ENCODE measurements around the gene ANP32E.

ANP32E gene

GRCh38 chr1:150235852-150236613, at the start of gene ANP32E:
ANP32E (minus strand) TSS chr1:150236112; CDS start chr1:150235786, 326 bp downstream.
- DNase-seq: peak; percentile 99

DNA sequence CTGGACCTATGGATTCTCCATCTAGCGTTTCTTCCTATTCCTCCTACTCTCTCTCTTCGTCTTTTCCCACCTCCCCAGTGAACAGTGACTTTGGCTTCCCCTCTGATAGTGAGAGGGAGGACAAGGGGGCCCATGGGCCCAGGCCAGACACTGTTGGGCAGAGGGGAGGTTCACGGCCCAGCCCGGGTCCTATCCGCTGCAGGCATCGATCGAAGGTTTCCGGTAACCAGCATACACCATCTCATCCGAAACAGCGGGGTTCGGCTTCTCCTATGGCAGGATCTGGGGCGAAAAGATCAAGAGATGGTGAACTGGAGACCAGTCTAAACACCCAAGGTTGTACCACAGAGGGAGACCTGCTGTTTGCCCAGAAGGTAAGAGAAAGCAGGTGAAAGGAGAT, 47.3 kb upstream of the ANP32E start:
- no peak for DNase-seq

DNA sequence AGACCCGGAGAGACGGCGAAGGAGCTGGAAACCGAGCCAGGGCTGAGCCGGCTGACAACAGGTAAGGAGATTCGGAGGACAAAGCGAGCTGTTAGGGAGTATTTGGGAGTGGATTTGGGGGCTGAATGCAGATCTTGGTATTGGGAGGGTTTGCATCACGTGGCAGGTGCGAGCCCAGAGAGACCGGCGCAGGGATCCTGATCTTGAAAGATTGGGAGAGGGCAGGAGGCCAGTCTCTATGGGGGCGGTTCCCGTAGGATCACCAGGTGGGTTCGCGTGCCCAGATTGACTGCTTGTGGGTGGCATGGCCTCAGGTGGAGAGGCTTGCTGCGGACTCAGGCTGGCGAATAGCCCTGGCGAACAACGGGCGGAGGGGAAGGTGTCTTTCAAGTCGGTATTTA, 46.6 kb upstream of the ANP32E start:
- DNase-seq: no peak

- DNase-seq: peak; percentile 99
Measured at GRCh38 chr1:150281758-150282557, 46.0 kb upstream of the ANP32E start, which contains the start of gene CIART. CIART (plus strand) TSS chr1:150282554; CDS start chr1:150283268, 714 bp downstream.

GRCh38 chr1:150281221-150281757, 45.4 kb upstream of the ANP32E start:
- DNase-seq: peak; percentile 57

- no peak for DNase-seq
Measured at GRCh38 chr1:150280138-150280707, 44.3 kb upstream of the ANP32E start.

DNA sequence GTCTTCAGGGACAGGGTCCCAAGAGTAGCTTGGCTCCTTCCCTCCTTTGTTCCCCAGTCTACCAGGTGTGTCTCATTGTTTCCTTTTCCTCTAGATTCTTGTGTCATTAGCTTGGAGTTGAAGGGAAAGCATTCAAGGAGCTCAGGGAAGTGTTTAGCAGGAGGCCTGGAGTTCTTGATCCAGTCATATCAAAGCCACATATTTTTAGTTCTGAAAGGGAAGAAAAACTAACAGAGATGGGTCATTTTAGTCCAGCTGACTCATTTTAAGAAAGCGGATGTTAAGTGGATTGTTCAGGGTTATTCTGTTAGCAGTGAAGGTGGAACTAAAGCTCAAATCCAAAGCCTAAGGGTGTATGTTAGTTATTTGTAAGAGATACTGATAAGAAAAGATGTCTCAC, 37.4 kb upstream of the ANP32E start:
- no peak for DNase-seq

DNA sequence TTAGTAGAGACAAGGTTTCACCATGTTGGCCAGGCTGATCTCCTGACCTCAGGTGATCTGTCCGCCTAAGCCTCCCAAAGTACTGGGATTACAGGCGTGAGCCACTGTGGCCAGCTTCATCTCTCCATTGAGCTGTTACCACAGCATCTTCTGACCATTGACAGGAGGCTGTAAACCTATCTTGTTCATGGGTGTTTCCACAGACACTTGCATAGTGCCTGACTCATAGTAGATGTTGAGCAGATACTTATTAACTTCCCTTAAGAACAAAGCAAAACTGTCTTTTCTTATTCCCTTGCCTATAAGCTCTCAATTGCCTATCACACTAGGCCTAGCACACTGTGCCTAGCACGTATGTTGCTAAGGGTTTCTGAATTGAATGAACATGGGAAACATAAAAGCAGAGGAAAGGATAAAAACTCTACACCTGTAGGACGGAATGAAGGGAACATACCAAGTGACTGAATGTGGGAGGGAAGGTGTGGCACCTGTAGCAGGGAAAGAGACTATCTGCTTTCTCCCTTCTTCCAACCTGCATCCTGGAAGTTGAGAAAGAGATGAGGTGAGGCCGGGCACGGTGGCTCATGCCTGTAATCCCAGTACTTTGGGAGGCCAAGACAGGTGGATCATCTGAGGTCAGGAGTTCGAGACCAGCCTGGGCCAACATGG, 35.5 kb upstream of the ANP32E start:
- DNase-seq: no peak

DNA sequence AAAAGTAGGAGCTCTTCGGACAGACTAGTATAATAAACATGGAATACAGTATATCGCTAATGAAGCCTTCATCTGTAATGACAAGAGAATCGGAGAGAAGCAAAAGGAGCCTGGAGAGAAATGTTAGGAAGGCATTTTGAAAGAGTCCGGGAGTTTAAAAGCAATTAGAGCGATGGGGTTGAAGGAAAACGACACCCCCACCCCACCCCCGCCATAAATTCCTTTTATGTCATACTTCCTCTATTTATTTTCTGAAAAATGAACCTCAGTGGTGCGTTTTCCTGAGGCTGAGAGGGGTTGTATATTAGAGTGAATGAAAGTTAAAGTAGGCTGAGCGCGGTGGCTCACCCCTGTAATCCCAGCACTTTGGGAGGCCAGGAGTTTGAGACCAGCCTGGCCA, 33.5 kb upstream of the ANP32E start:
- DNase-seq: no peak

DNA sequence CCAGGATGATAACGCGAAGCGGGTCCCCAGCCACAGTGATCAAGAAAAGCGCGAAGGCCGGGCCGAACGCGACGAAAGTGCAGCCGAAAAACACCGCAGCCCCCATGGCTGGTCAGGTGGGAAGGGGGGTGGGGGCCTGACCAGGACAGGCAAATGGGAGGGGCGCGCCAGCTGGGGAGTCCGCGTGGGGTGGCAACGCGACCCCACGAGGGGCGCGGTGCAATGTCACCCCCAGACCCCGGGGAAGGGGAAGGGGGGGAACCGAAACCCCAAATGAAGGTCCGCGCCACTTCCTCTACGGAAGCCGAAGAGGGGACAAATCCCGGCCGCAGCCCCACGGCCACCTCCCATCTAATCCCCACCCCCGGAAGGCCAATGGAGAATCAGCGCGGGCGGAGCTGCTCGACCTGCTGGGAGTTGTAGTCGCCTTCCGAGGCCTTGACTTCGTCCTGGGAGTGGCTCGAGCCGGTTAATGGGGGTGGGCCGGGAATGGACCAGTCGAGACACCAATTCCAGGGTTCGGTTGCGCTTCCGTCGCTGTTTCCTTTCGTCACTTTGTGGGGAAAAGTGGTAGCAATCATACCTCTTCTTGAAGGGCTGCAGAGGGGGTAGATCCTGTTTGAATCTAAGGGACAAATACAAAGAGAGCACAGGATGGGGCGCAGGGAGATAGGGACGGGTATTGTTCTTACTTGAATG, 32.9 kb upstream of the ANP32E start, which contains the start of gene APH1A:
TSS of gene APH1A (minus strand) at position 312 of the 699 bp plus-strand sequence. CDS start at position 106, 206 bp downstream.
- DNase-seq: peak; percentile 98

DNA sequence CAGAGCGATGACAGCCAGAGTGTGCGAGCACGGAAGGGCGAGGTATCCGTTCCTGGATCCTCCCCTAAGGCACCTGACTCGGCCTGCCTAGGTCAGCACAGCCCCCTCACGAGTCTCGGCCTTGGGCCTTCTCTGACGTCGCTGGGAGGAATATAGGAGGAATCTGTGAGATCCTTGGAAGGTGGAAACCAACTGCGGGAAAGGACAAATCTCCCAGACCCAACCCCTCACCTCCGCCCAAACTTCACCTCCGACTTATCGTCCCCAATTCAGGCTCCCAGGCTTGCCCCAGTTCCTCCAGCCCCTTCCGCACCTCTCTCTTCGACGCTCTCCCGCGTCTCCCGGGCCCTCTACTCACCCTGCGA, 32.4 kb upstream of the ANP32E start:
- no peak for DNase-seq

DNA sequence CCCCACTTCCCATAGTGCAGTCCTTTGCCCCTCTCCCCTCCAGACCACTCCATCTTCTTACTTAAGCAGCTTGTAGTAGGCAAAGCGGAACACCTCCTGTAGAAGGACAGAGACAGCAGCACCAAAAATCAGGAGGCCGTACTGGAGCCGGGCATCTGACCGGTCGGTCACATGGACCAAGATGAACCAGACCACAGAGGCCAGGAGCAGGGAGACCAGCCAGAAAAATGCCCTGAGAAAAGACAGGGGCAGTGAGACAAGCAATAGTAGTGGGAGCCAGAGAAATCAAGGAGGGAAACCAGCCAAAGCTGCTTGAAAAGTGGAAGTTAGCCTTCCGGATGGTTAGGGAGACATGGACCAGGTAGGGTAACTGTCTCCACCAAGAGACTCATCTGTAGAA, 32.0 kb upstream of the ANP32E start:
- no peak for DNase-seq

DNA sequence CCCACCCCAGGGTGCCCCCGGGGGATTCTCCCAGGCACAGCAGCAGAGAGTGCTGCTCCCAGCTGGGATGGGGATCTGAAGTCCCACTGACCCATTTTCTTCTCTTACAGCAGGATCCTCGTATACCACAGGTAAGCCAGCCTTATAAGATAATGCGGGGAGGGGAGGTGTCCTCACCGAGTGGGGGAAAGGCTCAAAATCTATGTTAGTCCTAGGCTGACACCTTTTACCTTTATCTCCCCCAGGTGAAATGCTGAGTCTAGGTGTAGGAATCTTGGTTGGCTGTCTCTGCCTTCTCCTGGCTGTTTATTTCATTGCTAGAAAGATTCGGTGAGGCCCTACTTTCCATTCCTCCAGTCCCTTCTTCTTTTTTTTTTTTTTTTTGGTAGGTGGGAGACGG, 27.6 kb upstream of the ANP32E start:
- DNase-seq: no peak

DNA sequence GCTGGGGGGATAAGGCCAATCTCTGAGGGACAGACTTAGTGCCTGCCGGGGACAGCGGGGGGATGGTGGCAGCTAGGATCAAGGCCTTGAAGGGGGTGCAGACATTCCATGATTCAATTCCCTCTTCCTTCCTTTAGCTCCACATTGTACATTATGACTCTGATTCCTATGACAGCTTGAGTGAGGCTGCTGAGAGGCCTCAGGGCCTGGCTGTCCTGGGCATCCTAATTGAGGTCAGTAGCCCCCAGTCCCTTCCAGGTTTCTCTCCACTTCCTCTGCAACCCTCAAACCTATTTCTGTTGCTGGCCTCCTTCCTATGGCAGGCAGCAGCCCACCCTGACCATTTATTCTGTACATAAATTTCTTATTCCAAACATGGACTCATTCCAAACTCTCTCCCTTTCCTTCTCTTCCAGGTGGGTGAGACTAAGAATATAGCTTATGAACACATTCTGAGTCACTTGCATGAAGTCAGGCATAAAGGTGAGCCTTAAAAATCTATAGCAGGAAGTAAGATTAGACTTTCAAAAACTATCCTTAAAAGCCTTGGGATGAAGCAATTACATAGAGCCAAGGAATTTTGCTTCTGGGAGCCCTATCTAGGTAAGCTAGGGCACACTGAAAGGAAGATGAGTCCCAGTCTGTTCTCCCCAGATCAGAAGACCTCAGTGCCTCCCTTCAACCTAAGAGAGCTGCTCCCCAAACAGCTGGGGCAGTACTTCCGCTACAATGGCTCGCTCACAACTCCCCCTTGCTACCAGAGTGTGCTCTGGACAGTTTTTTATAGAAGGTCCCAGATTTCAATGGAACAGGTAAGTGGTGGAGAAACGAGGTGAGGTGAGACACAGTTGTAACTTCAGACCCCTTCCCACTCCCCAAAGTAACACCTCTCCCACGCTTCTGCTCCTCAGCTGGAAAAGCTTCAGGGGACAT, 26.7 kb upstream of the ANP32E start:
- no peak for DNase-seq

DNA sequence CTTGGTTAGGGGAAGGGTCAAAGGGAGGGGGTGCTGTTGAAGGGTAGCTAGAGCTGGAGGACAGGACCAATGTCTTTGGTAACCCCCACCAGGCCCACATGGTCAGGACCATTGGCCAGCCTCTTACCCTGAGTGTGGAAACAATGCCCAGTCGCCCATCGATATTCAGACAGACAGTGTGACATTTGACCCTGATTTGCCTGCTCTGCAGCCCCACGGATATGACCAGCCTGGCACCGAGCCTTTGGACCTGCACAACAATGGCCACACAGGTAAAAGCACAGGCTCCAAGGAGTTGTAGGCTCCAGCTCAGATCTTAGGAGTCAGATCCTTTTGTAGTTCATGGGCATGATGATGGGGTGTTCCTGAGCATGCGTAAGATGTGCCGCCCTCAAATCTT, 25.5 kb upstream of the ANP32E start:
- no peak for DNase-seq

GRCh38 chr1:150259758-150260669, 24.1 kb upstream of the ANP32E start:
- DNase-seq: peak; percentile 26

- DNase-seq: no peak
Measured at GRCh38 chr1:150259217-150259616, 23.3 kb upstream of the ANP32E start.

DNA sequence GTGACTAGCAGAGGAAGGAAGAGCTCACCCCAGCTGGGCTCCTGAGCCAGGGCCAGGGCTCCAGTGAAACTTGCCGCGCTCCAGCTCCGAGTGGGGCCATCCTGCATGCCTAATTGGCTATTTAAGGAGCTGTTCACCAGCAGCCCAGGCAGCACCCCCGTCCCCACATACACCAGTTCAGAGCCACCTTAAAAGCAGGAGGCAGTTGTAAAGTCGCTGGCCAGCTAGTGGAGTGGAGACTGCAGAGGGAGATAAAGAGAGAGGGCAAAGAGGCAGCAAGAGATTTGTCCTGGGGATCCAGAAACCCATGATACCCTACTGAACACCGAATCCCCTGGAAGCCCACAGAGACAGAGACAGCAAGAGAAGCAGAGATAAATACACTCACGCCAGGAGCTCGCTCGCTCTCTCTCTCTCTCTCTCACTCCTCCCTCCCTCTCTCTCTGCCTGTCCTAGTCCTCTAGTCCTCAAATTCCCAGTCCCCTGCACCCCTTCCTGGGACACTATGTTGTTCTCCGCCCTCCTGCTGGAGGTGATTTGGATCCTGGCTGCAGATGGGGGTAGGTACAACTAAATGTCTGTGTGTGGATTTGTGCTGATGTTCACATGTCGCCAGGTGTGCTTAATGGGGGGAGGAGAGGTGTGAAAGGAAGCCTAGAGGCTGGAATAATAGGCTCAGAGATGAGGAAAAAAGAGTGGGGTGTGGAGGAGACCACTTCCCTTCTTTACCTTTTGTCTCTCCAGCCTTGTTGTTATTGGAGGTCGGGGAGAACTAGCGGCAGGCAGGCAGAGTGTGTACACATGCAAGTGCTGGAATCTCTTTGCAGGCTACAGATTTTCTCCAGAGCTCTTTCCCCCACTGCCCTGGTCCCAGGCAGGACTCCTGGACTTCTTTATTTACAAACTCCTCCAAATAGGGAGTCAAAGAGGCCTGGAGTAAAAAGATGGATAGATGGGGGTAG, 22.0 kb upstream of the ANP32E start, which contains the start of gene CA14:
TSS of gene CA14 (plus strand) at position 151 of the 962 bp plus-strand sequence. CDS start at position 506, 355 bp downstream.
- DNase-seq: no peak
